Lung (tissue), 12 donors: ENCODE measurements around the gene TXNDC8. TPM values are rescaled to one million over a fixed set of nuclear protein-coding genes. Genes with fewer than 3 reads are reported as not detected.

ENCODE experiments used
- ATAC-seq: fragments of 200-7000 bp; cut with Tn5 transposase; one replicate; pipeline ENCODE4 v1.9.1; 2020; ENCODE audit warnings: moderate number of reproducible peaks; ENCODE audit not compliant: insufficient read depth, low FRiP score
- DNase-seq, 3 donors: peaks; one replicate each; pipeline ENCODE4 v3.0.0-alpha.2; 2013 to 2017
- H3K27ac ChIP-seq, 2 donors: one replicate each; pipeline ENCODE4 v1.5.1; 2013; ENCODE audit warnings: mild to moderate bottlenecking in 2 of 2, moderate library complexity in 2 of 2, control low read depth in 1 of 2, inconsistent platforms in 1 of 2, low read depth in 1 of 2, low read length in 1 of 2
- H3K27me3 ChIP-seq, 3 donors: one replicate each; pipeline ENCODE4 v1.5.1; 2013; ENCODE audit warnings: low read length in 2 of 3; ENCODE audit not compliant: control insufficient read depth in 3 of 3, insufficient read depth in 3 of 3
- H3K36me3 ChIP-seq, 4 donors: one replicate each; pipeline ENCODE4 v1.5.1; 2013; ENCODE audit warnings: low read length in 4 of 4, mild to moderate bottlenecking in 1 of 4, moderate library complexity in 1 of 4; ENCODE audit not compliant: control insufficient read depth in 4 of 4, insufficient read depth in 4 of 4
- H3K4me1 ChIP-seq, 5 donors: one replicate each; pipeline ENCODE4 v1.5.1; 2013; ENCODE audit warnings: low read length in 5 of 5, mild to moderate bottlenecking in 2 of 5, moderate library complexity in 1 of 5; ENCODE audit not compliant: control insufficient read depth in 5 of 5, insufficient read depth in 5 of 5
- H3K4me3 ChIP-seq: one replicate; pipeline ENCODE4 v1.5.1; 2013; ENCODE audit warnings: mild to moderate bottlenecking, control low read depth, moderate library complexity
- H3K9ac ChIP-seq, 2 donors: one replicate each; pipeline ENCODE4 v1.5.1; 2013; ENCODE audit warnings: low read length in 2 of 2, control low read depth in 1 of 2; ENCODE audit not compliant: insufficient read depth in 1 of 2
- H3K9me3 ChIP-seq, 4 donors: one replicate each; pipeline ENCODE4 v1.5.1; 2013; ENCODE audit warnings: low read length in 3 of 4, mild to moderate bottlenecking in 1 of 4, moderate library complexity in 1 of 4; ENCODE audit not compliant: control insufficient read depth in 4 of 4, insufficient read depth in 3 of 4
- CTCF ChIP-seq: IDR thresholded peaks from 2 replicates; pipeline ENCODE4 v1.5.1; 2012; ENCODE audit warnings: mild to moderate bottlenecking; ENCODE audit errors: control extremely low read depth, extremely low read depth
- WGBS, 2 donors: extraction: QIAGEN DNeasy Blood & Tissue Kit; methylation state at CpG; one replicate each; pipeline ENCODE4 v1.1.7; 2013; 5-methylcytosine and 5-hydroxymethylcytosine counted together
- polyA plus RNA-seq, 2 donors: library from polyadenylated mRNA; stranded (reverse); fragments of 200-250 nt; gene quantifications; one replicate each; pipeline ENCODE4 v1.2.1, GENCODE V29; 2013
- total RNA-seq, 2 donors: library from RNA; depleted of rRNA in 1 of 2; stranded (reverse); fragments of >200 nt in 1 of 2; gene quantifications; one replicate each; pipeline ENCODE4 v1.2.1, GENCODE V29; 2014 to 2021
- donor health status: control.
- donor health status: control.
- donor health status: Bipolar disorder and iron deficiency.
- donor health status: healthy.
- donor health status: DM: yes; HTN: yes; CAD: no.

Gene TXNDC8
- total and polyA plus RNA-seq, 4 donors: not detected

- TF ChIP-seq CTCF: no peak
- Histone ChIP-seq H3K36me3 (no peaks in the 10 kb centered on the region), H3K9me3 (no peaks in the 10 kb centered on the region), H3K27ac (no peak overlapping the region), H3K4me1 (no peaks in the 10 kb centered on the region), H3K27me3 (no peaks in the 10 kb centered on the region), H3K9ac (no peak overlapping the region), H3K4me3 (no peak overlapping the region)
- DNase-seq (no peak), ATAC-seq (no peak)
- 72 to 79% methylated on average over 4 of the region's 4 CpGs for WGBS, 2 donors
Measured at GRCh38 chr9:110356639-110357395, 19.2 kb upstream of the TXNDC8 start.

GRCh38 chr9:110355911-110356310 lies 18.2 kb upstream of the TXNDC8 start:
- Histone ChIP-seq H3K27ac (no peak overlapping the region), H3K9ac (no peak overlapping the region), H3K4me1 (no peaks in the 10 kb centered on the region), H3K9me3 (no peaks in the 10 kb centered on the region), H3K4me3 (no peak overlapping the region), H3K36me3 (no peaks in the 10 kb centered on the region), H3K27me3 (no peaks in the 10 kb centered on the region)
- WGBS, 2 donors: 69 to 83% methylated on average over 2 of the region's 2 CpGs
- no peak for TF ChIP-seq CTCF
- ATAC-seq (no peak), DNase-seq (no peak)

GRCh38 chr9:110351009-110351467 lies 13.4 kb upstream of the TXNDC8 start:
- TF ChIP-seq CTCF: no peak

More at GRCh38 chr9:110351009-110351467, 13.4 kb upstream of the TXNDC8 start:
- Histone ChIP-seq H3K9ac (no peak overlapping the region), H3K27ac (no peak overlapping the region), H3K4me3 (no peak overlapping the region), H3K36me3 (no peaks in the 10 kb centered on the region), H3K4me1 (no peaks in the 10 kb centered on the region), H3K27me3 (no peaks in the 10 kb centered on the region), H3K9me3 (no peaks in the 10 kb centered on the region)
- DNase-seq (no peak), ATAC-seq (peak; percentile 73)
- 35 to 73% methylated on average over 1 of the region's 1 CpG for WGBS, 2 donors
